Mesenchymal stem cell (in vitro differentiated cells and primary cell): ENCODE data around the gene SNRNP200.

ENCODE experiments used
- DNase-seq: peaks from one replicate; pipeline ENCODE4 v3.0.0-alpha.2; 2013
- H2AFZ ChIP-seq: one replicate; pipeline ENCODE4 v1.6.1; 2013; ENCODE audit warnings: low read depth, mild to moderate bottlenecking, control low read depth, inconsistent platforms, low read length, moderate library complexity
- H2AK5ac ChIP-seq: 2 replicates; pipeline ENCODE4 v1.6.1; 2013; ENCODE audit warnings: low read length, moderate library complexity, mild to moderate bottlenecking, inconsistent platforms; ENCODE audit not compliant: severe bottlenecking
- H2BK120ac ChIP-seq: one replicate; pipeline ENCODE4 v1.6.1; 2013; ENCODE audit warnings: low read depth, mild to moderate bottlenecking, inconsistent platforms, low read length, moderate library complexity
- H2BK12ac ChIP-seq, 2 experiments: one replicate each; pipeline ENCODE4 v1.6.1; 2013; ENCODE audit warnings: inconsistent platforms in 2 of 2, low read length in 2 of 2, mild to moderate bottlenecking in 2 of 2, moderate library complexity in 2 of 2, control low read depth in 1 of 2
- H2BK15ac ChIP-seq: one replicate; pipeline ENCODE4 v1.6.1; 2013; ENCODE audit warnings: mild to moderate bottlenecking, low read depth, inconsistent platforms; ENCODE audit not compliant: poor library complexity, severe bottlenecking
- H2BK5ac ChIP-seq: 2 replicates; pipeline ENCODE4 v1.6.1; 2013; ENCODE audit warnings: low read depth, mild to moderate bottlenecking, low read length, control low read depth, inconsistent platforms; ENCODE audit not compliant: poor library complexity, severe bottlenecking
- H3K14ac ChIP-seq, 2 experiments: one replicate each; pipeline ENCODE4 v1.6.1; 2013; ENCODE audit warnings: inconsistent platforms in 2 of 2, low read length in 2 of 2, control low read depth in 1 of 2, mild to moderate bottlenecking in 1 of 2, moderate library complexity in 1 of 2
- H3K18ac ChIP-seq, 2 experiments: one replicate each; pipeline ENCODE4 v1.6.1; 2013; ENCODE audit warnings: inconsistent platforms in 2 of 2, low read length in 2 of 2, control low read depth in 1 of 2, low read depth in 1 of 2, mild to moderate bottlenecking in 1 of 2
- H3K23ac ChIP-seq, 2 experiments: one replicate each; pipeline ENCODE4 v1.6.1; 2013; ENCODE audit warnings: inconsistent platforms in 2 of 2, low read length in 2 of 2, mild to moderate bottlenecking in 2 of 2, moderate library complexity in 2 of 2, control low read depth in 1 of 2
- H3K27ac ChIP-seq: 2 replicates; pipeline ENCODE4 v1.5.1; 2013; ENCODE audit warnings: mild to moderate bottlenecking, moderate library complexity, low read length, control low read depth, inconsistent platforms; ENCODE audit not compliant: poor library complexity, severe bottlenecking
- H3K27me3 ChIP-seq, 2 experiments: 2 replicates each; pipeline versions ENCODE4 v1.6.1 to v1.7.0; 2013; ENCODE audit warnings: low read length in 2 of 2, mild to moderate bottlenecking in 2 of 2, moderate library complexity in 2 of 2, control low read depth in 1 of 2, inconsistent platforms in 1 of 2; ENCODE audit not compliant: control insufficient read depth in 1 of 2, insufficient read depth in 1 of 2
- H3K36me3 ChIP-seq, 2 experiments: 2 replicates each; pipeline versions ENCODE4 v1.6.1 to v1.7.0; 2013; ENCODE audit warnings: low read length in 2 of 2, control low read depth in 1 of 2, inconsistent platforms in 1 of 2, low read depth in 1 of 2, mild to moderate bottlenecking in 1 of 2; ENCODE audit not compliant: insufficient read depth in 2 of 2, control insufficient read depth in 1 of 2
- H3K4ac ChIP-seq, 2 experiments: one replicate each; pipeline ENCODE4 v1.6.1; 2013; ENCODE audit warnings: inconsistent platforms in 2 of 2, low read length in 2 of 2, mild to moderate bottlenecking in 2 of 2, moderate library complexity in 2 of 2, control low read depth in 1 of 2, low read depth in 1 of 2
- H3K4me1 ChIP-seq: 2 replicates; pipeline ENCODE4 v1.6.1; 2013; ENCODE audit warnings: low read depth, low read length, control low read depth; ENCODE audit not compliant: control insufficient read depth, insufficient read depth
- H3K4me2 ChIP-seq: 2 replicates; pipeline ENCODE4 v1.6.1; 2013; ENCODE audit warnings: low read length, mild to moderate bottlenecking, inconsistent platforms; ENCODE audit not compliant: poor library complexity, severe bottlenecking
- H3K4me3 ChIP-seq, 2 experiments: 2 replicates each; pipeline versions ENCODE4 v1.5.1 to v1.7.0; 2013; ENCODE audit warnings: low read length in 2 of 2, mild to moderate bottlenecking in 2 of 2, control low read depth in 1 of 2, low read depth in 1 of 2; ENCODE audit not compliant: insufficient read depth in 1 of 2
- H3K79me1 ChIP-seq: replicated peaks from 2 replicates; pipeline ENCODE4 v1.6.1; 2013; ENCODE audit warnings: mild to moderate bottlenecking, control low read depth, low read length, inconsistent platforms; ENCODE audit not compliant: poor library complexity, severe bottlenecking
- H3K9ac ChIP-seq: 2 replicates; pipeline ENCODE4 v1.7.0; 2013; ENCODE audit warnings: mild to moderate bottlenecking, low read length, moderate library complexity
- H3K9me3 ChIP-seq: 2 replicates; pipeline ENCODE4 v1.7.0; 2013; ENCODE audit warnings: mild to moderate bottlenecking, low read length; ENCODE audit not compliant: control insufficient read depth
- H4K8ac ChIP-seq: one replicate; pipeline ENCODE4 v1.6.1; 2013; ENCODE audit warnings: inconsistent platforms, mild to moderate bottlenecking, low read length, moderate library complexity
- H4K91ac ChIP-seq: one replicate; pipeline ENCODE4 v1.6.1; 2013; ENCODE audit warnings: mild to moderate bottlenecking, low read length, inconsistent platforms
- WGBS: methylation state at CpG from one replicate; pipeline ENCODE4 v1.1.7; 2013; ENCODE audit warnings: mixed read lengths; 5-methylcytosine and 5-hydroxymethylcytosine counted together

SNRNP200 gene

GRCh38 chr2:96317584-96317997, 12.2 kb upstream of the SNRNP200 start:
- H3K79me1 ChIP-seq = no peaks in the 10 kb centered on the region
- H3K4me1 ChIP-seq = peaks cover 12% of the 10 kb centered on the region
- H3K23ac ChIP-seq = no peak overlapping the region
- H2BK15ac ChIP-seq = no peak overlapping the region
- no peak overlapping the region for H4K91ac ChIP-seq
- H3K18ac ChIP-seq = no peak overlapping the region
- H2BK120ac ChIP-seq = no peak overlapping the region
- no peaks in the 10 kb centered on the region for H3K36me3 ChIP-seq
- no peak overlapping the region for H3K27ac ChIP-seq
- H3K27me3 ChIP-seq = peaks cover 9 to 11% of the 10 kb centered on the region in 2 experiments
- no peak overlapping the region for H2AFZ ChIP-seq
- DNase-seq = no peak
- no peak overlapping the region for H2AK5ac ChIP-seq
- H3K4ac ChIP-seq = no peak overlapping the region
- 96% methylated on average over 4 of the region's 4 CpGs for WGBS
- no peak overlapping the region for H3K9ac ChIP-seq
- no peak overlapping the region for H3K4me3 ChIP-seq
- H3K9me3 ChIP-seq = no peaks in the 10 kb centered on the region
- H3K14ac ChIP-seq = no peak overlapping the region
- H2BK5ac ChIP-seq = no peak overlapping the region
- no peak overlapping the region for H2BK12ac ChIP-seq
- peak overlapping the region; percentile 13 for H4K8ac ChIP-seq
- H3K4me2 ChIP-seq = no peak overlapping the region

GRCh38 chr2:96316999-96317398, 11.7 kb upstream of the SNRNP200 start:
- no peak overlapping the region for H2AFZ ChIP-seq
- H3K36me3 ChIP-seq = no peaks in the 10 kb centered on the region
- H3K27me3 ChIP-seq = peaks cover 6 to 9% of the 10 kb centered on the region in 2 experiments
- H3K4ac ChIP-seq = no peak overlapping the region
- no peak overlapping the region for H3K18ac ChIP-seq
- no peaks in the 10 kb centered on the region for H3K79me1 ChIP-seq
- H3K27ac ChIP-seq = no peak overlapping the region
- peaks cover 12% of the 10 kb centered on the region for H3K4me1 ChIP-seq
- H3K9me3 ChIP-seq = no peaks in the 10 kb centered on the region
- H3K4me3 ChIP-seq = no peak overlapping the region
- H2AK5ac ChIP-seq = no peak overlapping the region
- no peak overlapping the region for H2BK120ac ChIP-seq
- no peak overlapping the region for H2BK12ac ChIP-seq
- no peak for DNase-seq
- H2BK15ac ChIP-seq = no peak overlapping the region
- H4K91ac ChIP-seq = no peak overlapping the region
- H3K23ac ChIP-seq = no peak overlapping the region
- no peak overlapping the region for H4K8ac ChIP-seq
- H2BK5ac ChIP-seq = no peak overlapping the region
- no peak overlapping the region for H3K4me2 ChIP-seq
- H3K9ac ChIP-seq = no peak overlapping the region
- H3K14ac ChIP-seq = no peak overlapping the region

GRCh38 chr2:96315400-96316071, 10.2 kb upstream of the SNRNP200 start:
- Histone ChIP-seq H4K91ac (no peak overlapping the region), H2BK120ac (no peak overlapping the region), H2BK12ac (peak overlapping the region in 1 of 2 experiments; percentile 26), H2BK15ac (peak overlapping the region; percentile 34), H3K14ac (no peak overlapping the region), H3K4me1 (peaks cover 3% of the 10 kb centered on the region), H3K27ac (no peak overlapping the region), H3K4me2 (no peak overlapping the region), H3K9me3 (no peaks in the 10 kb centered on the region), H3K79me1 (no peaks in the 10 kb centered on the region), H3K4me3 (no peak overlapping the region), H4K8ac (peak overlapping the region; percentile 59), H3K27me3 (peaks cover 0 to 2% of the 10 kb centered on the region in 2 experiments), H3K4ac (no peak overlapping the region), H3K23ac (no peak overlapping the region), H2AK5ac (no peak overlapping the region), H3K9ac (peak overlapping the region; percentile 25), H2AFZ (peak overlapping the region; percentile 36), H3K18ac (no peak overlapping the region), H3K36me3 (no peaks in the 10 kb centered on the region), H2BK5ac (no peak overlapping the region)
- DNase-seq = peak; percentile 53
- 75% methylated on average over 7 of the region's 7 CpGs for WGBS

- 68% methylated on average over 3 of the region's 3 CpGs for WGBS
Measured at GRCh38 chr2:96315005-96315399, 9.7 kb upstream of the SNRNP200 start.

More at GRCh38 chr2:96315005-96315399, 9.7 kb upstream of the SNRNP200 start:
- Histone ChIP-seq H2BK12ac (no peak overlapping the region), H2BK120ac (no peak overlapping the region), H3K4ac (no peak overlapping the region), H2BK5ac (no peak overlapping the region), H3K79me1 (no peaks in the 10 kb centered on the region), H3K4me2 (no peak overlapping the region), H2BK15ac (no peak overlapping the region), H2AFZ (no peak overlapping the region), H3K23ac (no peak overlapping the region), H3K18ac (no peak overlapping the region), H3K14ac (no peak overlapping the region), H2AK5ac (no peak overlapping the region), H3K4me1 (peaks cover 3% of the 10 kb centered on the region), H3K36me3 (no peaks in the 10 kb centered on the region), H4K91ac (no peak overlapping the region), H3K9ac (no peak overlapping the region), H4K8ac (no peak overlapping the region), H3K27me3 (no peaks in the 10 kb centered on the region), H3K9me3 (no peaks in the 10 kb centered on the region), H3K27ac (no peak overlapping the region), H3K4me3 (no peak overlapping the region)
- DNase-seq = no peak
